Muscle of leg (tissue), 11 donors: ENCODE measurements around the gene CARS2. TPM values are rescaled to one million over a fixed set of nuclear protein-coding genes. Genes with fewer than 3 reads are reported as not detected.
A peak's percentile ranks its signal among the peaks of the same experiment; 100 is the strongest.
"Not testable (repeated sequence)": the region's sequence is repeated elsewhere in the genome, so short reads cannot be mapped to it uniquely, and the experiment has no call there.

Source experiments
- DNase-seq: peaks from one replicate; pipeline ENCODE4 v3.0.0; 2013
- H3K27ac ChIP-seq: one replicate; pipeline ENCODE4 v1.5.1; 2013; ENCODE audit warnings: mild to moderate bottlenecking, low read length, control low read depth
- H3K27me3 ChIP-seq: one replicate; pipeline ENCODE4 v1.6.1; 2013; ENCODE audit warnings: low read length; ENCODE audit not compliant: control insufficient read depth, insufficient read depth
- H3K36me3 ChIP-seq: one replicate; pipeline ENCODE4 v1.6.1; 2013; ENCODE audit warnings: low read length; ENCODE audit not compliant: control insufficient read depth, insufficient read depth
- H3K4me1 ChIP-seq: one replicate; pipeline ENCODE4 v1.6.1; 2013; ENCODE audit warnings: low read length; ENCODE audit not compliant: control insufficient read depth, insufficient read depth
- H3K4me3 ChIP-seq: one replicate; pipeline ENCODE4 v1.5.1; 2013; ENCODE audit warnings: low read length, control low read depth
- H3K9me3 ChIP-seq: replicated peaks from 2 replicates; pipeline ENCODE4 v1.6.1; 2013; ENCODE audit warnings: low read depth, low read length; ENCODE audit not compliant: control insufficient read depth
- WGBS: methylation state at CpG from one replicate; pipeline ENCODE4 v1.1.5; 2013; ENCODE audit warnings: missing lambda C conversion rate; ENCODE audit not compliant: insufficient coverage; 5-methylcytosine and 5-hydroxymethylcytosine counted together
- polyA plus RNA-seq, 8 donors: library from polyadenylated mRNA; unstranded; fragments of 120-200 nt; gene quantifications; one replicate each; pipeline versions ENCODE4 v1.2.1 to v1.2.3, GENCODE V29; 2013; ENCODE audit warnings: inconsistent platforms in 1 of 8, low replicate concordance in 1 of 8; ENCODE audit not compliant: insufficient read length in 8 of 8, insufficient read depth in 1 of 8
- total RNA-seq: library from RNA; stranded (reverse); fragments of 120-200 nt; gene quantifications from one replicate; pipeline ENCODE4 v1.2.4, GENCODE V29; 2013

The CARS2 gene
- total and polyA plus RNA-seq, 9 donors = 37.7 to 73.2 (median 51.7) TPM

DNA sequence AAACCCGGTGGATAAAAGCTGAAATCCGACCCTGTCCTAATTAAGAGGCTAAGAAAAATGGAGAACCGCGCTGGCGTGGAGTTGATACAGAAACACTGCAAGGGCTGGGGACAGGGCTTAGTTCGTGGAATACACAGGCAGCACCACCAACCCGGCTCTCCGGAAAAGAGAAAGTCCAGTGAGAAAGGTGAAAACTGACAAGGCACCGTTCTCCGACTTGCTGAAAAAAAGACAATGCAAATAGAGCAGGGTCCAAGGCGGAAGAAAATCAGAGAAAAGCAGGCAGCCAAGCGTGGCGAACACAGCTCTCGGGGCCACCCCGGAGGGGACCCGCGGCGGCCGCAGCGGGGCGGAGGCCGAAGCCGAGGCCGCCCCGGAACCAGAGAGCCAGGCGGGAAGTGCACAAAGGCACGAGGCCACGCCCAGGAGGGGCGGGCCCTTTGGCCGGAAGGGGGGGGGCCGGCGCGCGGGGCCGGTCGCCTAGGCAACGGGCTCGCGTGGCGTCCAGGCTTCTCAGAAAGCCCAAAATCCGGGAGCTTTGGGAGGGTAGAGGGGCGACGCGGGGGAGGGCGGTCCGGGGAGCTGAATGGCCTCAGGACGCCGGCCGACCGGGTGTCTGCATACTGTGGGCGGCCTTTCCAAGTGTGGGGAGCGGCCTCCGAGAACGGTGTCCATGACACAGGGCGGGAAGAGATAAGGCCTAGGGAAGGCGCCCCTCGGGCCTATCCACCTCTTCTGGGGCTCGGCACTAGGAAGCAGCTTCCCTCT lies 6.3 kb upstream of the CARS2 start:
- no peaks in the 10 kb centered on the region for H3K9me3 ChIP-seq
- WGBS = under 1% methylated on average over 56 of the region's 58 CpGs
- no peaks in the 10 kb centered on the region for H3K27me3 ChIP-seq

DNA sequence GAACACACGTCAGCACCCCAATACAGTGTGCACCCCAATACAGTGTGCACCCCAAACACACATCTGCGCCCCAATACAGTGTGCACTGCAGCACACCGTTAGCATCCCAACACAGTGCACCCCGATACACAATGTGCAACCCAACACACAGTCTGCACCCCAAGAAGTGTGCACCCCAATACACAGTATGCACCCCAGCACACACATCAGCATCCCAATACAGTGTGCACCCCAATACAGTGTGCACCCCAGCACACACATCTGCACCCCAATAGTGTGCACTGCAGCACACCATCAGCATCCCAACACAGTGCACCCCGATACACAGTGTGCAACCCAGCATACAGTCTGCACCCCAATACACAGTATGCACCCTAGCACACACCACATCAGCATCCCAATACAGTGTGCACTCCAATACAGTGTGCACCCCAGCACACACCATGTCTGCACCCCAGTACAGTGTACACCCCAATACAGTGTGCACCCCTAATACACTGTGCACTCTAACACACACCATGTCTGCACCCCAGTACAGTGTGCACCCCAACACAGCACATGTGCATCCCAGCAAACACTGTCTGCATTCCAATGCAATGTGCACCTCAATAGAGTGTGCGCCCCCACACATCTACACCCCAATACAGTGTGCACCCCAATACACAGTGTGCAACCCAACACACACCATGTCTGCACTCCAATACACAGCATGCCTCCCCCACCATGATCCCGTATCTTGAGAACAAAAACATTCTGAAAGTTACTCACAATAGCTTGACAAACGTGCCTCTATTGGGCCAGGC lies 855 bp upstream of the CARS2 start:
- no peak for DNase-seq
- Histone ChIP-seq H3K4me3 (peak overlapping the region; percentile 64), H3K27ac (peak overlapping the region; percentile 77), H3K36me3 (peaks cover 15% of the 10 kb centered on the region), H3K9me3 (no peaks in the 10 kb centered on the region), H3K27me3 (no peaks in the 10 kb centered on the region), H3K4me1 (peaks cover 31% of the 10 kb centered on the region)
- 65% methylated on average over 6 of the region's 8 CpGs for WGBS

More for the DNA sequence above, 6.3 kb upstream of the CARS2 start:
- H3K4me3 ChIP-seq = peak overlapping the region; percentile 99
- H3K4me1 ChIP-seq = peaks cover 8% of the 10 kb centered on the region
- H3K36me3 ChIP-seq = no peaks in the 10 kb centered on the region
- H3K27ac ChIP-seq = peak overlapping the region; percentile 100
- DNase-seq = peak; percentile 97

DNA sequence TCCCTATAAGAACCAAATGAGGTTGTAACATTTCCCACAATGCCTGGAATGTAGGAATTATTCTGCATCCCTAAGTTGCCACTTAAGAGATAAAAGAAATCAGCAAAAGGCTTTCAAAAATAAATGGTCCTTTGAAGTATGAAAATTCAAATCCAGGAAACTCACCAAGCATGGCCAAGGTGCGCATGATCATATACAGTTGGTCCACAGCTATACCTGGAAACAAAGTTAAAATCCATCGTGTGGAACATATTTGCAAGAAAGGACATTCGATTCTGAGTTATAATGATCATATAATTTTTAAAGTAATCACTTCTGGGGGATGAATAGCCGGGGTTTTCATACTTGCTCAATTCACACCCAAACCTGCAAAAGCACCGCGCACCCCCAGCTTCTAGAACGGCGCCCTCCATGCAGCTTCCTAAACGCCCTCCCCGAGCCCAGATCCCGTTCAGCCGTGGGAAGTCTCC lies 525 bp downstream of the CARS2 start:
- H3K4me3 ChIP-seq = peak overlapping the region; percentile 64
- H3K27me3 ChIP-seq = no peaks in the 10 kb centered on the region
- no peaks in the 10 kb centered on the region for H3K9me3 ChIP-seq
- WGBS = 6% methylated on average over 9 of the region's 12 CpGs
- DNase-seq = no peak
- peaks cover 26% of the 10 kb centered on the region for H3K4me1 ChIP-seq
- peak overlapping the region; percentile 23 for H3K27ac ChIP-seq
- H3K36me3 ChIP-seq = peaks cover 21% of the 10 kb centered on the region

DNA sequence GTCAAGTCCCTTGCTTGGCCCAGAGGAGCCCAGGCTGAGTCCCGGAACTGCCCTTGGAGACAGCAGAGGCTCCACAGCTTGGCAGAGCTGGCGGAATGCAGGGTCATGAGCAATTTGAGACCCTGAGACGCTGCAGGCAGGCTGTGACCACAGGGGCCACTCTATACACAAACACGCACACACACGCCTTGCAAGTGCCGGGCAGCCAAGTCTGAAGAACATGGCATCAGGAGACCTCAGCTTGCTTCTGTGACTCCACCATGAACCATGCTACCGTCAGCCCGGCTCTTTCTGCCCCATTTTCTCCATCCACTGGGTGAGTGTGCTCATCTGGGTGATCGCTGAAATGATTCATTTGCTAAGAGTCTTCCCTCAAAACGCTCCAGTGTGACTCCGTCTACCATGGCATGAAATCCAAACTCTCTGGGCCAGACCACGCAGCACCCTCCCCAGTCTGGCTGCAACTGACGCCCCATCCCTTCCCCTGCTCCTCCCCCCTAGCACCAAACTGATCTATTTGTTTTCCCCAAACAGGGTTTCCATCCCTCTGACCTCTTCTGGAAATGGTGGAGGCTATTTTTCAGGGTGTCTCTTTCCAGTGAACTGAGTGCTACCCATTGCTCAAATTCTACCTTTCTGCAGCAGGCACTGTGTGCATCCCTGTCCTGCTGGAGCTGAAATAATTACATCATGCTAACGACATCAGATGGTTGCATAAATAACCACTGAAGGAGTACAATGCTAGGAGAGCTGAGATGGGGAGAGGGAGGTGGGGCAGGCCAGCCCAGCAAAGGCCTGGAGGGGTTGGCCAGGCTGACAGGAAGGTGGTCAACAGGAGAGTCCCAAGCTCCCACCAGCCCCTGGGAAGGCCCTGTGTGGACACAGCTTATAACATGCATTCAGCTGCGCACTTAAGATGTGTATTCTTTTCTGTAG lies 3.1 kb downstream of the CARS2 start:
- peak; percentile 53 for DNase-seq
- Histone ChIP-seq H3K36me3 (peaks cover 44% of the 10 kb centered on the region), H3K27me3 (no peaks in the 10 kb centered on the region), H3K27ac (peak overlapping the region; percentile 65), H3K4me1 (peaks cover 26% of the 10 kb centered on the region), H3K4me3 (no peak overlapping the region), H3K9me3 (no peaks in the 10 kb centered on the region)
- 79% methylated on average over 12 of the region's 15 CpGs for WGBS

DNA sequence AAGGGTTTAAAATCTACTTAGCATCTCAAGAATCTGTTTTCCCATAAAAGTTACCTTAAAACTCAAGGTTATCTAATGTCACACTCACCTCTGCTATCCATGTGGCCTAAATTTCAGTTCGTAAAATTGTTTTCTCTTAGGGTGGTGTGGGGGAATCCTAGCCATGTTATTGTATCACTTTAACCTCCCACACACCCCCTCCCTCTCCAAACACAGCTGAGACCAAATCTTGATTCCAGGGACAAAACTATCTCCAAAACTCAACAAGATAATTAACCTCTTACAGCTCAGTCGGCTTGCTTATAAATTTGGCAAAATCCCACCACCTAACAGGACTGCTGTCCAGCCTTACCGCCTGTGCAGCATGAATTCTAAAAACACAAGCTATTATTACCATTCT lies 3.8 kb downstream of the CARS2 start:
- no CpG with 5 or more reads among the region's 3 CpGs for WGBS
- peak overlapping the region; percentile 59 for H3K27ac ChIP-seq
- no peaks in the 10 kb centered on the region for H3K9me3 ChIP-seq
- H3K36me3 ChIP-seq = peaks cover 52% of the 10 kb centered on the region
- no peak for DNase-seq
- no peaks in the 10 kb centered on the region for H3K27me3 ChIP-seq
- H3K4me1 ChIP-seq = peaks cover 26% of the 10 kb centered on the region
- no peak overlapping the region for H3K4me3 ChIP-seq

DNA sequence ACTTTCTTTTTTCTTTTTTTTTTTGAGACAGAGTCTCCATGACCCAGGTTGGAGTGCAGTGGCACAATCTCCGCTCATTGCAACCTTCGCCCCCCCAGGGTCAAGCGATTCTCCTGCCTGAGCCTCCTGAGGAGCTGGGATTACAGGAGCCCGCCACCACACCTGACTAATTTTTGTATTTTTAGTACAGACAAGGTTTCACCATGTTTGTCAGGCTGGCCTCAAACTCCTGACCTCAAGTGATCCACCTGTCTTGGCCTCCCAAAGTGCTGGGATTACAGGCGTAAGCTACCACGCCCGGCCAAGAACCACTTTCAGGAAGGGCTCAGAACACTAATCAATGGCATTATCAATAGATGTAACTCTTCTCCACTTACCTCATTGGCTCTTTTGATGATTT lies 4.9 kb downstream of the CARS2 start:
- Histone ChIP-seq H3K4me1 (peaks cover 20% of the 10 kb centered on the region), H3K36me3 (peaks cover 56% of the 10 kb centered on the region)
- DNase-seq, H3K9me3 ChIP-seq, H3K27me3 ChIP-seq, H3K4me3 ChIP-seq, H3K27ac ChIP-seq: not testable (repeated sequence)
- WGBS = 100% methylated on average over 5 of the region's 7 CpGs

DNA sequence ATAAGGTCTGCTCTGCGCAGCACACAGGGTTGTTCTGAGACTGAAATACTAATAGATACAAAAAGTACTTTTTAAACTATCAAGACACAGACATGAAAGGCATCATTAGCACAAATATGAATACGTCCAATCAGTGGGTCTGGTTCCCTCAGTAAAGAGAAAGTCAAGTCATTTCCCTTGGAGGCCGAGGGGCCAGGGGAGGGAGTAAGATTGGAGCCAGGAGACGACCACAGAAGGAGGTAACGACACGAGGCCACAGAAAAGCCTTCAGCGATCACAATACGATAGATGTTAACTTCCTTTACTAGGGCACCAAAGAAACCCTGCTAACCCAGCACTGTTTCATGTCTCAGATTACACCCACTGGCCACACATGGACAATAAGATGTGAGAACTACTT lies 5.3 kb downstream of the CARS2 start:
- Histone ChIP-seq H3K27ac (no peak overlapping the region), H3K36me3 (peaks cover 56% of the 10 kb centered on the region), H3K4me1 (peaks cover 20% of the 10 kb centered on the region), H3K27me3 (no peaks in the 10 kb centered on the region), H3K4me3 (no peak overlapping the region), H3K9me3 (no peaks in the 10 kb centered on the region)
- 62% methylated on average over 3 of the region's 8 CpGs for WGBS
- no peak for DNase-seq

DNA sequence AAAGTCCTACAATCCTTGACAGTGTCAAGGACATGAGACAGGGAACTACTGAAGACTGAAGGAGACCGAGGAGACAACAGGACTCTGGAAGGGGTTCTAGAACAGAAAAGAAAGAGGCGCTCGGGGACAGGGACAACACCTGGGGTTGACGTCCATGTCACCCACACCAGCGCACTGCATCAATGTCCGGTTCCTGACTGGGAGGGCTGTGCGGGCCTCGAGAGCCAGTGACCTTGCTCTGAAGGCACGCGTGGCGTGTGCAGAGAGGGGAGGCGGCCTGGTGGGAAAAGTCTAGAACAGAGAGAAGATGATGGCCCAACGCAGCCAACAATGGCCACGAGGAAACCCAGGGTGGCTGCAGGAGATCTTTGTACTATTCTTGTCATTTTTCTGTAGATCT lies 5.7 kb downstream of the CARS2 start:
- Histone ChIP-seq H3K4me1 (peaks cover 20% of the 10 kb centered on the region), H3K4me3 (no peak overlapping the region), H3K9me3 (no peaks in the 10 kb centered on the region), H3K27me3 (no peaks in the 10 kb centered on the region), H3K36me3 (peaks cover 58% of the 10 kb centered on the region), H3K27ac (no peak overlapping the region)
- DNase-seq = no peak
- 96% methylated on average over 12 of the region's 14 CpGs for WGBS

DNA sequence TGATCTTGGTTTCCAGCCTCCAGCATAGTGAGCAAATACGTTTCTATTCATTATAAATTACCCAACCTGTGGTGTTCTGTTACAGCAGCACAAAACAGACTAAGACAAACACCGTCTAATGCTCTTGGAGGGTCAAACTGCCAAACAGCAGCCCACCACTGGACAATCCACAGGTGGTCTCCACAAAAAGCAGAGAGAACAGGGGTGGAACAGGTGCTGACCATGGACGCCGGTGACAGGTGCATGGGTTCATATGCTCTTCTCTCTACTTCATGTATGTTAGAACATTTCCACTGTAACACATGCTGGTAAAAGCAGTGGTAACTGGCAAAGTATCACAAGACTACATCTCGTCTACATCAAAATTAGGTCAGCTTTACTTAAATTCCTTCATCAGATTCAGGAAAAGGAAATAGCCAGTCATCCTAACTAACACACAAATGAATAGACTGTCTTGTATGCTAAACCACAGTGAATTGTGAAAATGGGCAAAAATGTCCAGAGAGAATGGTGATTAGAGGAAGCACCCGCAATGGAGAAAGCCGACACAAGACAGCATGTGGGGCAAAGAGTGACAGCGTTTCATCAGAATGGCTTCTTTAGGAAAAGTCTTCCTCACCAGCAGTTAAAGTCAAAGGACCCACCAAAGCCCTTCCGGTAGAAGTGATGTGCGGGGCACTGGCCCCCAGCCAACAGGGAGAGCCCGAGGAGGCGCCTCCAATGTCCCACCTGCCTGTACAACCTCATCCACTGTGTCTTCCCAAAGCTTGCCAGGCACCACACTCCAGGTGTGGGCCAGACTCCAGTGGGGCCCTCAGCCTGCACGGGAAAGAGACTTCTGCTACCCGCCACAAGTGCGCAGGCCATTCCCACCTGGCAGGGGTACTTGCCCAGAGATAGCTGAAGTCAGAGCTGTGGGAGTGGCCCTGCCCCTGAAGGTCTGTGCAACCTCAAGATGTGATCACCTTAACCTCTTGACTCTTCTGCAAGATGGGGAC lies 6.5 kb downstream of the CARS2 start:
- Histone ChIP-seq H3K36me3 (peaks cover 62% of the 10 kb centered on the region), H3K4me1 (peaks cover 18% of the 10 kb centered on the region), H3K9me3 (no peaks in the 10 kb centered on the region), H3K4me3 (no peak overlapping the region), H3K27ac (no peak overlapping the region), H3K27me3 (no peaks in the 10 kb centered on the region)
- no peak for DNase-seq
- 74% methylated on average over 8 of the region's 15 CpGs for WGBS
